HepG2 (cell line): Measurements from ENCODE around the gene OR10A3. TPM values are rescaled to one million over a fixed set of nuclear protein-coding genes. Genes with fewer than 3 reads are reported as not detected.

Experiments
- ATAC-seq: fragments of 200-7000 bp; cut with Tn5 transposase; 3 replicates; pipeline ENCODE4 v1.9.1; 2020; ENCODE audit warnings: mild to moderate bottlenecking, moderate library complexity
- BruUV-seq: library from RNA; stranded (reverse); fragments of 400-500 nt; replicated peaks from 2 replicates; lab custom pipeline; 2021; lab: Mats Ljungman, UMichigan
- CTCF ChIA-PET: fragments of 300-600 bp; formaldehyde crosslinking; extraction: SDS; loops from one replicate; lab custom pipeline; 2021; ENCODE audit warnings: low total read pairs, inconsistent platforms, low intra/inter-chr PET ratio; lab: Yijun Ruan, JAX
- POLR2A ChIA-PET: fragments of 350-600 bp; sonication (Branson Sonifier 250); formaldehyde crosslinking; loops from one replicate; lab custom pipeline; 2020; ENCODE audit warnings: antibody characterized with exemption, inconsistent platforms; lab: Yijun Ruan, JAX
- DNase-seq: peaks from one replicate; pipeline ENCODE4 v3.0.0-alpha.2; 2015; ENCODE audit warnings: low spot score
- FAIRE-seq: peaks from 3 replicates; lab custom pipeline; 2011; peaks lifted over from hg19 to GRCh38; lab: Jason Lieb, UNC
- H2AFZ ChIP-seq: one replicate; pipeline ENCODE4 v1.6.1; 2011; ENCODE audit warnings: low read length, inconsistent platforms
- H3K27ac ChIP-seq: fragments of 300-600 bp; 3 replicates; pipeline ENCODE4 v1.8.0; 2011; ENCODE audit warnings: mixed run types, mild to moderate bottlenecking, mixed read lengths, low read length, inconsistent platforms; ENCODE audit not compliant: insufficient read depth; ENCODE audit errors: extremely low read length
- H3K27me3 ChIP-seq, 2 experiments: fragments of 200-600 bp in 1 of 2; 2 replicates in 1 of 2; 3 replicates in 1 of 2; pipeline versions ENCODE4 v1.6.0 to v1.8.0; 2011; ENCODE audit warnings: low read length in 2 of 2, mild to moderate bottlenecking in 2 of 2, moderate library complexity in 2 of 2, inconsistent platforms in 1 of 2; ENCODE audit not compliant: insufficient read depth in 2 of 2, control insufficient read depth in 1 of 2
- H3K36me3 ChIP-seq, 2 experiments: fragments of 200-600 bp in 1 of 2; replicated peaks in 1 of 2; 2 replicates in 1 of 2; 3 replicates in 1 of 2; pipeline versions ENCODE4 v1.5.1 to v1.8.0; 2011; ENCODE audit warnings: low read length in 2 of 2, inconsistent platforms in 1 of 2; ENCODE audit not compliant: insufficient read depth in 2 of 2, control insufficient read depth in 1 of 2
- H3K4me1 ChIP-seq: 2 replicates; pipeline ENCODE4 v1.5.1; 2012; ENCODE audit warnings: low read length, inconsistent platforms; ENCODE audit not compliant: insufficient read depth
- H3K4me2 ChIP-seq: 2 replicates; pipeline ENCODE4 v1.6.0; 2011; ENCODE audit warnings: low read depth, low read length, inconsistent platforms
- H3K4me3 ChIP-seq, 3 experiments: fragments of 200-600 bp in 1 of 3; sonication (generic), shearing (Covaris generic) in 1 of 3; replicated peaks in 1 of 3; 2 replicates each; pipeline ENCODE4 v1.5.1; 2011 to 2016; ENCODE audit warnings: low read length in 3 of 3, inconsistent platforms in 2 of 3, low read depth in 2 of 3, mild to moderate bottlenecking in 2 of 3, control low read depth in 1 of 3, mixed read lengths in 1 of 3; ENCODE audit not compliant: insufficient read depth in 1 of 3
- H3K79me2 ChIP-seq: one replicate; pipeline ENCODE4 v1.6.1; 2011; ENCODE audit warnings: low read length, inconsistent platforms; ENCODE audit not compliant: insufficient read depth
- H3K9ac ChIP-seq: 2 replicates; pipeline ENCODE4 v1.6.0; 2011; ENCODE audit warnings: mild to moderate bottlenecking, low read depth, low read length, inconsistent platforms; ENCODE audit not compliant: insufficient read depth
- H3K9me3 ChIP-seq: 2 replicates; pipeline ENCODE4 v1.5.1; 2012; ENCODE audit warnings: mild to moderate bottlenecking, low read length
- H4K20me1 ChIP-seq: 2 replicates; pipeline ENCODE4 v1.6.0; 2011; ENCODE audit warnings: inconsistent platforms, mild to moderate bottlenecking, low read length, moderate library complexity; ENCODE audit not compliant: insufficient read depth
- ATF7 ChIP-seq, 2 experiments: fragments of 450-650 bp in 1 of 2; sonication (generic) in 1 of 2; formaldehyde crosslinking in 1 of 2; IDR thresholded peaks; 2 replicates each; pipeline versions ENCODE4 v1.4.0 to v1.6.1; 2016 to 2020; ENCODE audit warnings: antibody characterized with exemption in 1 of 2, mild to moderate bottlenecking in 1 of 2, missing genetic modification reagents in 1 of 2
- BHLHE40 ChIP-seq: IDR thresholded peaks from 2 replicates; pipeline ENCODE4 v1.6.1; 2011; ENCODE audit warnings: low read length, improper control_type of control experiment
- ELF4 ChIP-seq: sonication (generic); formaldehyde crosslinking; IDR thresholded peaks from 2 replicates; pipeline ENCODE4 v1.5.0; 2020; ENCODE audit warnings: missing genetic modification reagents, mild to moderate bottlenecking, moderate library complexity, borderline replicate concordance
- NFKB2 ChIP-seq: sonication (generic); formaldehyde crosslinking; IDR thresholded peaks from 2 replicates; pipeline ENCODE4 v1.4.0; 2020; ENCODE audit warnings: missing genetic modification reagents, borderline replicate concordance
- RARA ChIP-seq: IDR thresholded peaks from 2 replicates; pipeline ENCODE4 v1.6.1; 2016; ENCODE audit warnings: missing genetic modification reagents, missing compliant biosample characterization
- ZNF253 ChIP-seq: sonication (generic); formaldehyde crosslinking; IDR thresholded peaks from 2 replicates; pipeline ENCODE4 v1.8.0; 2022; ENCODE audit warnings: mild to moderate bottlenecking, missing genetic modification reagents, borderline replicate concordance
- ZNF468 ChIP-seq: sonication (generic); formaldehyde crosslinking; IDR thresholded peaks from 2 replicates; pipeline ENCODE4 v1.8.0; 2022; ENCODE audit warnings: mild to moderate bottlenecking, moderate library complexity, missing genetic modification reagents
- ZNF672 ChIP-seq: sonication (generic); formaldehyde crosslinking; IDR thresholded peaks from 2 replicates; pipeline ENCODE4 v1.8.1; 2022; ENCODE audit warnings: missing genetic modification reagents
- ZSCAN9 ChIP-seq: IDR thresholded peaks from 2 replicates; pipeline ENCODE4 v1.6.1; 2016; ENCODE audit warnings: borderline replicate concordance
- WGBS: methylation state at CpG from one replicate; pipeline ENCODE4 v1.1.6; 2017; ENCODE audit warnings: low lambda C conversion rate; 5-methylcytosine and 5-hydroxymethylcytosine counted together
- in situ Hi-C: cut with HindIII; loops from 2 replicates; pipeline ENCODE4 v1.10.0; 2017; ENCODE audit warnings: low pct_unique_long_range_greater_than_20kb; ENCODE audit not compliant: extremely low pct_ligation_motif_present
- intact Hi-C: fragments of 100-400 bp; cut with micrococcal nuclease; formaldehyde crosslinking; loops from one replicate; pipeline ENCODE4 v1.10.0; 2022; ENCODE audit not compliant: unreplicated experiment
- polyA plus RNA-seq, 8 experiments: library from polyadenylated mRNA; depleted of rRNA in 3 of 8; stranded (reverse) in 7 of 8; unstranded in 1 of 8; fragments of >200 nt; fragmentation: Illumina TruSeq in 4 of 8; extraction: Trizol in 4 of 8; gene quantifications; 2 replicates each; pipeline versions ENCODE4 v1.2.1 to v1.2.3, GENCODE V29; 2011 to 2016; ENCODE audit warnings: low read depth in 4 of 8, missing spikeins in 1 of 8, mixed read lengths in 1 of 8; ENCODE audit not compliant: insufficient read depth in 1 of 8
- total RNA-seq, 5 experiments: library from RNA; depleted of rRNA; stranded (reverse); fragments of >200 nt; fragmentation: Illumina TruSeq; extraction: Trizol; gene quantifications; 2 replicates each; pipeline ENCODE4 v1.2.3, GENCODE V29; 2016; ENCODE audit warnings: low read depth in 1 of 5
- TF ChIP-seq, protein P1 (sequence below): sonication (generic); formaldehyde crosslinking; IDR thresholded peaks from 2 replicates; pipeline ENCODE4 v1.4.0; 2020; ENCODE audit warnings: mild to moderate bottlenecking, missing genetic modification reagents

OR10A3 gene
- total and polyA plus RNA-seq, 2 of the 13 experiments (the other 11 are each of a cell fraction or from before 2014, with no cell fraction given) = not detected

DNA sequence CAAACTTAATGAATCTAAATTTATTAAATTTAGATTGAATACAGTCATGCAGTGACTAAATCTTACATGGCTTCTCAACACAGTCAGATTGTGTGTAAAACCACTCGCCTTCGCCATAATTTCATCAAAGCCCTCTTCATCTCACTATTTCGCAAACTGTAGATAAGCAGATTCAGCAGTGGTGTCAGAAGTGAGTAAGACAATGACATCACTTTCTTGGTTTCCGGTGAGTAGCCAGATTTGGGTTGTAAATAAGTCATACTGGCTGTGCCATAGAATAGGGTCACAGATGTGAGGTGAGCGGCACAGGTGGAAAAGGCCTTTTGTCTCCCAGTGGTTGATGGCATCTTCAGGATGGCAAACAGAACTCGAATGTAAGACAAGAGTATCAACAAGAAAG lies 13.9 kb downstream of the OR10A3 start:
- in situ Hi-C loops (no loop called here), intact Hi-C loops (no loop called here)
- no peaks in the 10 kb centered on the region for H3K9me3 ChIP-seq
- no peaks in the 10 kb centered on the region for H3K79me2 ChIP-seq
- CTCF ChIA-PET = no interaction called here
- no peak for FAIRE-seq
- 22% methylated on average over 6 of the region's 6 CpGs for WGBS
- H4K20me1 ChIP-seq = no peaks in the 10 kb centered on the region; the same call in 1 of the 2 replicates
- no peak for ATAC-seq
- H3K4me3 ChIP-seq = no peak overlapping the region
- H3K27ac ChIP-seq = no peak overlapping the region
- POLR2A ChIA-PET = no interaction called here
- no peak overlapping the region for H2AFZ ChIP-seq
- H3K27me3 ChIP-seq = no peaks in the 10 kb centered on the region; a peak in 1 of 5 replicates
- no peak for DNase-seq
- no peaks in the 10 kb centered on the region for H3K4me1 ChIP-seq
- H3K36me3 ChIP-seq = no peaks in the 10 kb centered on the region
- TF ChIP-seq ATF7 (IDR thresholded peaks at IDR 0.05) (peak; percentile 53; the same call in 1 of the 2 replicates), ATF7 (CRISPR knock-in tag; IDR thresholded peaks at IDR 0.05) (no peak), ELF4 (no peak)
- no TSS peak for BruUV-seq
- H3K9ac ChIP-seq = no peak overlapping the region
- no peak overlapping the region for H3K4me2 ChIP-seq

DNA sequence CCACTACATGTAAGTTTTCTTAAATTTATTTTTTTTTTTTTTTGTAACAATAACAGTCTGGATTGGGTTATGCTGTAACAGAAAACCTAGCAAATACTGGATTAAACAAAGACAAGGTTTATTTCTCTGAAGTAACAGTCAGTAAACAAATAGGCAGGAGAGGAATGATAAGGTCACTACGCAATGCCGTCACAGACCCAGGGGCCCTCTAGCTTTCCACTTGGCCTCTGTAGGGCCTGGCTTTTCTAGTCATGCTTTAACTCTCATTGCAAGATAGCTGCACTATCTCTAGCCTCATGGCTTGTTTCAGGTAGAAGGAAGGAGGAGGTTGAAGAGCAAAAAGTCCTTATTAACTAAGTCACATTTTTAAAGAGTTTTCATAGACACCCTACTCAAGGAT lies 17.0 kb downstream of the OR10A3 start:
- 4% methylated on average over 2 of the region's 2 CpGs for WGBS
- FAIRE-seq = no peak
- no peaks in the 10 kb centered on the region for H3K9me3 ChIP-seq
- H3K9ac ChIP-seq = no peak overlapping the region
- no peaks in the 10 kb centered on the region for H3K36me3 ChIP-seq
- no peak for ATAC-seq
- in situ Hi-C loops (no loop called here), intact Hi-C loops (no loop called here)
- POLR2A ChIA-PET = no interaction called here
- H4K20me1 ChIP-seq = no peaks in the 10 kb centered on the region
- CTCF ChIA-PET = no interaction called here
- H3K79me2 ChIP-seq = no peaks in the 10 kb centered on the region
- no peak overlapping the region for H2AFZ ChIP-seq
- H3K27ac ChIP-seq = no peak overlapping the region
- BruUV-seq = no TSS peak
- H3K4me3 ChIP-seq = no peak overlapping the region
- no peaks in the 10 kb centered on the region for H3K4me1 ChIP-seq
- H3K27me3 ChIP-seq = no peaks in the 10 kb centered on the region; a peak in 1 of 5 replicates
- H3K4me2 ChIP-seq = no peak overlapping the region
- DNase-seq = peak; percentile 5
- TF ChIP-seq ZNF468 (no peak), ZNF253 (CRISPR knock-in tag) (no peak), ZSCAN9 (no peak), RARA (CRISPR knock-in tag) (no peak), BHLHE40 (no peak), ZNF672 (no peak), NFKB2 (CRISPR knock-in tag) (no peak)
- TF ChIP-seq, protein P1, sequence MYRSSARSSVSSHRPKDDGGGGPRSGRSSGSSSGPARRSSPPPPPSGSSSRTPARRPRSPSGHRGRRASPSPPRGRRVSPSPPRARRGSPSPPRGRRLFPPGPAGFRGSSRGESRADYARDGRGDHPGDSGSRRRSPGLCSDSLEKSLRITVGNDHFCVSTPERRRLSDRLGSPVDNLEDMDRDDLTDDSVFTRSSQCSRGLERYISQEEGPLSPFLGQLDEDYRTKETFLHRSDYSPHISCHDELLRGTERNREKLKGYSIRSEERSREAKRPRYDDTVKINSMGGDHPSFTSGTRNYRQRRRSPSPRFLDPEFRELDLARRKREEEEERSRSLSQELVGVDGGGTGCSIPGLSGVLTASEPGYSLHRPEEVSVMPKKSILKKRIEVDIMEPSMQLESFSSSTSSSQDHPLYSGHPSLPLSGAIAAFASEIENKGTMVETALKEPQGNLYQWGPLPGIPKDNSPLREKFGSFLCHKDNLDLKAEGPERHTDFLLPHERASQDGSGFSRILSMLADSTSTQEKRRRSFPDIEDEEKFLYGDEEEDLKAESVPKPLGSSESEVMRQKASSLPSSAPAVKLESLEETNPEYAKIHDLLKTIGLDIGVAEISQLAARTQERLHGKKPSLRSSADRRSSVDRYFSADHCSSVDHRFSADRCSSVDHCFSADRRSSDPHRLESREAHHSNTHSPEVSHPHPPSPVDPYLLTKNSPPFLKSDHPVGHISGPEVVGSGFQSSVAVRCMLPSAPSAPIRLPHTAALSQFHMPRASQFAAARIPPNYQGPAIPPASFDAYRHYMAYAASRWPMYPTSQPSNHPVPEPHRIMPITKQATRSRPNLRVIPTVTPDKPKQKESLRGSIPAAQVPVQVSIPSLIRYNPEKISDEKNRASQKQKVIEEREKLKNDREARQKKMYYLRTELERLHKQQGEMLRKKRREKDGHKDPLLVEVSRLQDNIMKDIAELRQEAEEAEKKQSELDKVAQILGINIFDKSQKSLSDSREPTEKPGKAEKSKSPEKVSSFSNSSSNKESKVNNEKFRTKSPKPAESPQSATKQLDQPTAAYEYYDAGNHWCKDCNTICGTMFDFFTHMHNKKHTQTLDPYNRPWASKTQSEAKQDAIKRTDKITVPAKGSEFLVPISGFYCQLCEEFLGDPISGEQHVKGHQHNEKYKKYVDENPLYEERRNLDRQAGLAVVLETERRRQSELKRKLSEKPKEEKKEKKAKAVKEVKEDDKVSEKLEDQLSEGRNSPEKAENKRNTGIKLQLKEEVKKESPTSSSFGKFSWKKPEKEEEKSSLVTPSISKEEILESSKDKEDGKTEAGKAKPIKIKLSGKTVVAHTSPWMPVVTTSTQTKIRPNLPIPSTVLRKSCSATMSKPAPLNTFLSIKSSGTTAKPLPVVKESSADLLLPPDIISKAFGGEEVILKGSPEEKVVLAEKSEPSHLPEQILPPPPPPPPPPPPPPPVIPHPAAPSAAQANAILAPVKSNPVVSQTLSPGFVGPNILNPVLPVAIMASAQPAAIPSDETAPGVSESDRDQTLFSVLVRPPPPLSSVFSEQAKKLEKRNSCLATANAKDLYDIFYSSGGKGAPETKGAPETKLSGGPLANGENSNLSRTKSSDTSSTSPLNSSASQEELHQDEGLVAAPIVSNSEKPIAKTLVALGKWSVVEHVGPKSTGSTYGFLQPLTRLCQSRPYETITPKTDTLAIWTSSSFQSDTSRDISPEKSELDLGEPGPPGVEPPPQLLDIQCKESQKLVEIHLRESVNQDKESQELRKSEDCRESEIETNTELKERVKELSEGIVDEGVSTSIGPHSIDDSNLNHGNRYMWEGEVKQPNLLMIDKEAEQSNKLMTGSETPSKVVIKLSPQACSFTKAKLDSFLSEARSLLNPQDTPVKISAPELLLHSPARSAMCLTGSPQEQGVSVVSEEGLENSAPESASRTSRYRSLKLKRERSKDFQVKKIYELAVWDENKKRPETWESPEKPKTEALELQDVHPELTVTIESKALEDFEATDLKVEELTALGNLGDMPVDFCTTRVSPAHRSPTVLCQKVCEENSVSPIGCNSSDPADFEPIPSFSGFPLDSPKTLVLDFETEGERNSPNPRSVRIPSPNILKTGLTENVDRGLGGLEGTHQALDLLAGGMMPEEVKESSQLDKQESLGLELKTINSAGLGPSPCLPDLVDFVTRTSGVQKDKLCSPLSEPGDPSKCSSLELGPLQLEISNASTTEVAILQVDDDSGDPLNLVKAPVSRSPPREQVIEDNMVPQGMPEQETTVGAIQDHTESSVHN = no peak
